Posterior cingulate gyrus (tissue), 11 donors: ENCODE results near the gene RAC2.

Source experiments
- DNase-seq, 10 donors: peaks; one replicate each; pipeline versions ENCODE4 v3.0.0 to v3.0.0-alpha.2; 2020 to 2021; ENCODE audit warnings: mixed read lengths in 3 of 10
- intact Hi-C: fragments of 100-400 bp; cut with DNase I; formaldehyde crosslinking; loops from one replicate; pipeline ENCODE4 v1.15.1; 2023

The RAC2 gene

GRCh38 chr22:37183432-37184379 is 60.4 kb downstream of the RAC2 start:
- DNase-seq: peak in 5 of 10 donors; percentile 1 to 68 (median 29)
- intact Hi-C loops: no loop called here

DNA sequence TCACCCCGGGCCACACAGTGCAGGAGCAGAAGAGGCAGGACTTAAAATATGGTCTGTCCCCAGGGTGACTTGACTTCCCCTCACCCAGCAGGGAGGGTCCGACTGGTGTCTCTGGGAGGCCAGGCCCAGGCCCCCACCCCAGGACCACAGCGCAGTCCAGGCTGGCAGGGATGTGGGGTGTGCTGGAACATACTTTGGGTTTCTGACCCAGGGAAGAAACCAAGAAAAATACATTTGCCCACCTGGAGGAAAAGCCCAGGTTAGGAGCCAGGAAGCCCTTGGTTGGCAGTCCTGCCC is 61.2 kb downstream of the RAC2 start:
- intact Hi-C loops: no loop called here
- peak in 4 of 10 donors; percentile 2 to 68 (median 24) for DNase-seq

- intact Hi-C loops: no loop called here
- DNase-seq: peak in 4 of 10 donors; percentile 3 to 79 (median 64)
Observed at GRCh38 chr22:37182101-37182948, 61.7 kb downstream of the RAC2 start.

- no peak for DNase-seq
- intact Hi-C loops: no loop called here
Observed at GRCh38 chr22:37181681-37182080, 62.4 kb downstream of the RAC2 start.

DNA sequence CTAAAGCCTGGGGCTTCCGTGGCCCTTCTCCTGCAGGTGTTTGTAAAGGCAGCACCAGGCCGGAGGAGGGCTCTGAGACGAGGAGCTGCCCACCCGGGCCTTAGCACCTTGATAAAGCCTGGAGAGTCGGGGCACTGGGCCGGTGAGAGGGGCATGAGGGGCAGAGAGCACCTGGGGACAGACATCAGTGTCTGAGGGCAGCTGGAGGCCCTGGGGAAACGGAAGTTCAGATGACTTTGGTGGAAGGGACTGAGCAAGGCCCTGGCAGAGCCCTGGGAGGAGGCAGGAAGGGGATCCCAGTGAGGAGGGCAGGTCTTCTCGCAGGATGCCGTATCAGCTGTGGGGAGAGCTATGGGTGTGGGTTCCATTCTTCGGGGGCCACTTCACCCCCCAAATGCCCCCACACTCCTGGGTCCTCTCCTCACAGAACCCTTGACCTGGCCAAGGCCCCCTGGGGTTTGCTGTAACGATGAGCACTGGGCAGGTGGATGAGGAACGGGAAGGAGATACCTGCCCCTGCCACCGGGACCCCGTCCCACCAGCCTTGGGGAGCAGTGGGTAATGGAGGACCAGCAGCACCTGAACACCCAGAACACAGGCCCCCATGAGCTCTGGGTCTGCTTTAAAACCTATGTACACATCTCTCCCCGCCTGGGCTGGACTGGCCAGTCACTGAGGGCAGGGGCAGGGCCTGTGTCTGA is 63.4 kb downstream of the RAC2 start:
- intact Hi-C loops: no loop called here
- peak in 4 of 10 donors; percentile 3 to 71 (median 61) for DNase-seq

- DNase-seq: peak in 4 of 10 donors; percentile 2 to 81 (median 66)
- intact Hi-C loops: no loop called here
Observed at GRCh38 chr22:37179622-37180420, 64.2 kb downstream of the RAC2 start.

- intact Hi-C loops: no loop called here
- peak in 5 of 10 donors; percentile 1 to 44 (median 22) for DNase-seq
Observed at GRCh38 chr22:37179126-37179470, 65.0 kb downstream of the RAC2 start.

DNA sequence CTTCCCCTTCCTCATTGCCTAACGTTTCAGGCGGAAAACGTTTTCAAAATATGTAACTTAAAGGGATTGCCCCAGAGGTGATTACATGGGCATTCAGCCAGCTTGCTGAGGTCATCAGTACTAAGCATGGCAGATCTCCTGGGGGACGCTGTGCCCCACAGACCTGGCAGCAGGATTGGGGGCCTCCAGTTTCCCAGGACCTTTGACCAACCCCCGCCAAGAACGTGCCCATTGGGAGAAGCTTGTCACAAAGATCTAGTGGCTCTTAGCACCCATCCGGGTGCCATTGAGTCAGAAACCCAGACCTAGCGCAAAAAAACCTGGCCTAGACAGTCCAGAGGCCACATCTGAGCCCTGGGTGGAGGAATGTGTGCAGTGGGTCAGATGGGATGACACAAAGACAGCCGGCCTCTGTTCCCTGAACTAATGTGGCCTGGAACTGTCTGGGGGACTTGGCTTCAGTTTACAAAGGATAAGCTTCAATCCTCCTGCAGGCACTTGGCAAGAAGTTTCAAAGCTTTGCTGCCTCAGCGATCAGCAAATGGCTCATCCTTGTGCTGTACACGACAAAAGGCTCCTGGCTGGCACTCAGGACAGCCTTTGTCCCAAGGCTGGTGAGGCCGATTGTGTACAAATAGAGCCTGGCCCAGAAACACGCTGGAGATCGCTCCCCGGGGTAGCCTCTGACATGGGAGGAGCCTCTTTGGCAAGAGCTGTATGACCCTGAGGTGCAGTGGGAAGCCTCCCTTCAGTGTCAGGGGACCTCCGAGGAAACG is 65.5 kb downstream of the RAC2 start:
- DNase-seq: peak in 4 of 10 donors; percentile 4 to 67 (median 31)
- intact Hi-C loops: no loop called here

GRCh38 chr22:37177755-37178154 is 66.3 kb downstream of the RAC2 start:
- no peak for DNase-seq
- intact Hi-C loops: no loop called here

GRCh38 chr22:37177221-37177620 is 66.8 kb downstream of the RAC2 start:
- peak in 3 of 10 donors; percentile 1 to 63 (median 18) for DNase-seq
- intact Hi-C loops: no loop called here

GRCh38 chr22:37176464-37177061 is 67.5 kb downstream of the RAC2 start:
- intact Hi-C loops: no loop called here
- peak in 4 of 10 donors; percentile 9 to 83 (median 40) for DNase-seq

DNA sequence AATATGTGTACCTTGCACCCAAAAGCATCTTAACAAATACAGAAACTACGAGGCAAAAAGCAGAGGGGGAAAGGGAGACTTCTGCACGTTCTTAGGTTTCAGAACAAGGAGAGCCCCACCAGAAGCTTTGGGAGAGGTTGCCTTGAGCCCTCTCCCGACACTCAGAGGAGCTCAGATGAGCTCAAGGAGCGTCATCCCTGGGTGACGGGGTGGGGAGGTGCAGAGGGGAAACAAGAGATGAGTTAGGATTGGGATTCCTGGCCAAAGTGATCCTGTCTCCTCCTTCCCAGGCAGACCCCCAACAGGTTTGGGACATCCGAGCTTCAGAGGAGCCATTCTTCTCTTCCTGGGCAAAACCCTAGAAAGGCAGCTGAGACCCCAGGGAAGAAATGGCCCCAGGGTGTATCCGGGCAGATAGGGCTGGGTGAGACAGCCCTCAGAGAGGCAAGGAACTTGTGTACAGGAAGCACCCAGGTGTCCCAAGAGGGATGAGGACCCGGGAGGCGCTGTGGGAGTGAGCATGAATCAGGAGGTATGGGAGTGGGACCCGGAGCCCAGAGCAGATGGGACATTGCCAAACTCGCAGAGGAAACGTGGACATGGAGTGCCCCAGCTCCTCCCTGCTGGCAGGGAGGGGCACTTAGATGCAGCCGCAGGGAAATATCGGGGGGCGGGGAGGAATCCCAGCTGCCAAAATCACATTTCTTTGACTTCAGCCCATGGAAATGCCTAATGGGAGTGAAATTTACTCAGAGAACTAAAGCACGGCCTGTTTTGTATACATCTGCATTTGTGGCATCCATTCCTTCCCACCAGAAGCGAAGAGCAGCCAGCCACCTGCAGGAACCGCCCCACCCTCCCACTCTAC is 68.4 kb downstream of the RAC2 start:
- intact Hi-C loops: no loop called here
- peak in 3 of 10 donors; percentile 4 to 62 (median 59) for DNase-seq
